Retina (tissue), 1 donor: ENCODE measurements around the gene RAB27A.
A peak's percentile ranks its signal among the peaks of the same experiment; 100 is the strongest.

Experiments
- DNase-seq: peaks from one replicate; pipeline ENCODE4 v3.0.0-alpha.2; 2016

Gene RAB27A

GRCh38 chr15:55221090-55222011, 68.3 kb downstream of the RAB27A start:
- no peak for DNase-seq

DNA sequence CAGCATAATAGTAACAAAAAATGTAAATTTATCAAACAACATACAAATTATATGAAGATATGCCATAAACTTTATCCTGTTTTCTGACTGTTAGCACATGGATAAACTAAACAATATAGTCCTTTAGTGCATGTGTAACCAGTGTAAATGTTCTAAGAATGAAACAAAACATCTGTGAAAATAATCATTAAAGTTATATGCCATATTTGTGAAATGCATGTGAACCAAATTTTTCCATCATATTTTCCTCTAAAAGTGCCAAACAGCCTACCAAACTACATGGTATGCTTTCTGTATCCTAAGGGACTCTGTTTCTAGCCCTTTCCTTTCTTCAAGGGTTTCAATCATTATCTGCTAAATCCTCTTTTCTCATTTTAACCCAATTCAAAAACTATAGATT, 69.0 kb downstream of the RAB27A start:
- DNase-seq: no peak

GRCh38 chr15:55218056-55218455, 71.6 kb downstream of the RAB27A start:
- DNase-seq: no peak

DNA sequence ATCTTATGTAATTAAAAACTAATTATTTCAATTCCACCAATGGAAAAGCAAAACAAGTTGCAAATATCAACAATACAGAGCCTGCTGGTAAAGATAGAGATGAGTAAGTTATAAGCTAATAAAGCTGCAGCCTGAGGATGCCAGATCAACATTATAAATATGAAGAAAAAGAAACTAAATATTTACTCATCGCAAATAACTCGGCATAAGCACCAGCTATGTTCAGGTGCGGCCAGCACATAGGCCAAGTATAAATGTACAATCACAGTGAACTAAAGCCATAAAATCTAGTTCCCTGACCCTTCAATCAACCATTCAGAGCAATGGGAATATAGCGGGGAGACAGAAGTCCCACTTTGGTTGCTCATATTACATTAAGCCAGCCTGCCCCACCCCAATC, 85.1 kb downstream of the RAB27A start:
- no peak for DNase-seq

GRCh38 chr15:55202206-55202605, 87.4 kb downstream of the RAB27A start:
- DNase-seq: no peak

GRCh38 chr15:55198706-55199105, 90.9 kb downstream of the RAB27A start:
- no peak for DNase-seq

DNA sequence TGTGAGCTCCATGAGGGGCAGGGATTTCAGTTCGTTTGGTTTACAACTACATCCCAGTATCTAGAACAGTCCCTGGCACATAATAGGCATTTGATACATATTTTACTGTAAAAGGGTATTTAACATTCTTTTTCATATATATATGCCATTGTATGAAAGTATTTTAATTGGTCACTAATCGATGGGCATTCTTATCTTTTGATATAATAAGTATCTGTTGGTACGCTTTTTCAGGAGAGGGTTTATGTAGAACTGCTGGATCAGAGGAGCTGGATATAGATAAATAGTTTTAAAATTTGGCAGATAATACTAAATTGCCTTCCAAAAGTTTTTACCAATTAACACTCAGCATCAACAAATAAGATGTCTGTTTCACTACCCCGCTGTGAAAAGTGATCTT, 91.9 kb downstream of the RAB27A start:
- DNase-seq: no peak

GRCh38 chr15:55197362-55197705, 92.3 kb downstream of the RAB27A start:
- DNase-seq: no peak

DNA sequence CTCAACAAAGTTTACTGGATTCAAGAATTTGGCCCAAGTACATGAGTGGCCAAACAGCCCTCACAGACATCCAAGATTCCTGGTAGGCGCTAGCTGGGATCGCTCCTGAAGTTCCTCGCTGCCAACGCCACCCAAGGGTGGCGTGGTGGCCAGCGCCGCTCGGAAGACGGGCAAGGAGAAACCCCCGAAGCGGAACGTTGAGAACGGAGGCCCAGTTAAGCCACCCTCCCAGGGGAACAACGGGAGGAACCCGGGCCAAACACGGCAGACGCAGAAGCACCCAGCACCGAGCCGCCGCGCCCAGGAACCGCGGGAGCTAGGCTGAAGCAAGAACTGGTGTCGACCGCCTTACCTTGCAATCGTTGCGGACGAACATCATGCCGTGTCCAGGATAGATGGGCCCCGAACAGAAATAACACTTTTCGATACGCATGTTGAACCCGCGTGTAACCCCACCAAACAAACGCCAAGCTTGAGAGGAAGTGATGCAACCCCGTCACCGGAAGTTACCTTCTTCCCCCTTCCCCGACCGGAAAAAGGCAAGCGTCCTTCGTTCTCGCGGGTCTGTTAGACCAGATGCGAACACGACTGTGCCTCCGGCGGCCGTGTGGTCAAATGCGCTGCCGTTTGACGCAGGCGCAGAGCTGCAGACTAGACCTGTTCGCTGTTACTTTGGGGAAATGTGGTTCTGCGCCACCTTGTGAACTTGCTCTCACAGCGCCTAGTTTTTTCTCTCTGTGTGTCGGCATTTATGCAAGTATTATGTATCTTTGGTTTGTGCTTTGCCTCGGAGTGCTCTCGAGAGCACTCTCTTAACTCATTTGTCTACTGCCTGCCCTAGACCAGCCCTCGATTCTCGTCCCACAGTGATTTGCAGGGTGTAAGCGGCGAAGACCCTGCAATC, 92.9 kb downstream of the RAB27A start, which contains the start of gene RSL24D1:
Gene RSL24D1, minus strand, starts transcription at position 484 of the 904 bp plus-strand sequence. Its CDS starts 51 bp downstream, at position 433.
- peak; percentile 96 for DNase-seq

DNA sequence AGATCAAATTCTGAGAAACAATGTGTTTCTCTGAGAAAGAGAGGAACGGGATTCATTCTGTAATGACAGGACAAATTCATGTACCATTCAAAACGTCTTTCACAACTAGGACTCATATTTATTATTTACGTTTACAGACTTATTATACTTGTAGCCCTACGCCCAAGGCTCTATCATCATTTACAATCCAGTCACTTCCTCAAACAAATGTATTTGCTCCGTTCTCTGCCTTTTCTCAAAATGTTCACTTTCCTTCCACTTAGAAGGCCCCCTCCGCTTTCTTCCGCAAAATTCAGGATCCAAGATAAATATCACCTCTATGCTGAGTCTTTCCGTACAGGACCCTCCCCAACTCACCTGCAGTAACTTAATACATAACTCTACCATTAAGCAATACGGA, 93.6 kb downstream of the RAB27A start:
- peak; percentile 6 for DNase-seq

DNA sequence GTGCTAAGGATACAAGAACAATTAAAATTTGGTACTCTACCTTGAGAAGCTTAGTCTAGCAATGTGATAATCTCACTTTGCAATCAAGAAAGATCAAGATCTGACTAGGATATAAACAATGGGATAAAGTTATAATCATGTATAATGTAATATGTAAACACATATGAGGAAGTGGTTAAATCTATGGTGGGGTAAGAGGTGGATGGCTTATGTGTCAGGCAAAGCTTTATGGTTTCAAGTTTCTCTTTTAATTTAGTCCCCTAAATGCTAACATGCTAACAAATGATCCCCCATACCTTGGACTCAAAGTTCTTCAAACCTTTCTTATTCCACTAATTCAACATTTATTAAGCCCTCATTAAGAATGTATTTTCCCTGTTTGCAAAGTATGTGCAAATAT, 95.4 kb downstream of the RAB27A start:
- DNase-seq: no peak

DNA sequence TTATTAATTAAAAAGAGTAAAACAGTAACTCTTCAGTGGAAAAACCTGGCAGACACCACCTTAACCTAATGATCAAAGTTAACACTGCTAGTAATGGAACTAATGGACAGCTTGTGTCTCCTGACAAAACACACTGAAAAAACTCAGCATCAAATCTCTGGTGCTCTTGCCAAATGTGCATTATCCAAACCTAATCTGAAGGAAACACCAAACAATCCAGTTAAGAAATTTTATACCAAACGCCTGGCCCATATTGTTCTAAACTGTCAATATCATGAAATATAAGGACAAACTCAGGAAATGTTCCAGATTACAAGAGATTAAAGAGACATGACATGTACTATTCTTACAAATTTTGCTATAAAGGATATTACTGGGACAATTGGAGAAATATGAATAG, 103.3 kb downstream of the RAB27A start:
- no peak for DNase-seq

DNA sequence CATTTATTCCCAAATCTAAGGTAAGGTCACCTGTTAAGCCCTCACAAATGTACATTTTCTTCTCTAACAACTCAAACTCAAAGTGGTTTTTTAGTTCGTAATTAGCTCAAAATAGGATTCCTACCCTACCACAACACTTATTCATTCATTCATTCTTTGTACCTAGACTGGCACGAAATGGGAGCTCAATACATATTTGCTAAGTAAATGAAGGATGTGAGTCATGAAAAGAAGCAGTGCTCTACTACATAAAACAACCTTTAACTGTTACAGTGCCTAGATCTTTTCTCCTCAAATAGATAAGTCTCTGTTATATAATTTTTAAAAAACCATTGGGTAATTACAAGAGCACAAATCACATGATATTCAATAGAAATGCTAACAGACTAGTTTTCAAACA, 105.9 kb downstream of the RAB27A start:
- DNase-seq: no peak

GRCh38 chr15:55179141-55179540, 110.5 kb downstream of the RAB27A start:
- no peak for DNase-seq

DNA sequence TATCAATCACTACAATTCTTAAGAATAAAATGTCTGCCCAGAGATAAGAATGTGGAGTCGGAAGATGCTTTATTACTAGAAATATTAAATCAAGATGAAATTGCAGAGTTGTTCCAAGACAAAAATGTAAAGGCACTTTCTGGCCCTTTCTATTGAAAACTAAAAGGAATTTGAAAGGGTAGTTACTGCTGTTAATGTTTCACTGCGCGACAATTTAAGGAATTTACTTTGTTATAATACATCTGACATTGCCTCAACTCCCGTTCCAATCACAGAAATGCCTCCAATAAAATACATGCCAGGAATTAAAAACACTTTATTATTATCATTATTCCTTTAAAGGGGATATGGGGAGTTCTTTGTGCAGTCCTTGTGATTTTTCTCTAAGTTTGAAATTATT, 119.3 kb downstream of the RAB27A start:
- no peak for DNase-seq

GRCh38 chr15:55168350-55168974, 121.2 kb downstream of the RAB27A start:
- peak; percentile 61 for DNase-seq

GRCh38 chr15:55164284-55164683, 125.3 kb downstream of the RAB27A start:
- DNase-seq: no peak
